Lower leg skin (tissue), 4 donors: Measurements from ENCODE around the gene UMAD1. TPM values are rescaled to one million over a fixed set of nuclear protein-coding genes. Genes with fewer than 3 reads are reported as not detected.

Experiments used
- DNase-seq, 2 donors: peaks; one replicate each; pipeline ENCODE4 v3.0.0-alpha.2; 2019; ENCODE audit warnings: low spot score in 2 of 2
- H3K4me3 ChIP-seq: fragments of 200-600 bp; sonication (generic); 2 replicates; pipeline ENCODE4 v1.5.1; 2017; ENCODE audit warnings: mild to moderate bottlenecking, low read depth; ENCODE audit not compliant: poor library complexity, severe bottlenecking
- POLR2A ChIP-seq, 2 donors: fragments of 450-650 bp; IDR thresholded peaks; one replicate each; pipeline ENCODE4 v1.6.1; 2016 to 2017; ENCODE audit warnings: antibody characterized with exemption in 2 of 2, mild to moderate bottlenecking in 1 of 2, moderate library complexity in 1 of 2
- WGBS, 2 donors: methylation state at CpG; one replicate each; pipeline ENCODE4 v1.1.5; 2018; 5-methylcytosine and 5-hydroxymethylcytosine counted together
- intact Hi-C: fragments of 100-400 bp; cut with DNase I; formaldehyde crosslinking; loops from one replicate; pipeline ENCODE4 v1.15.0; 2023; ENCODE audit warnings: low total_unique reads
- total RNA-seq, 4 donors: library from RNA; depleted of rRNA; stranded (reverse); fragments of >200 nt; gene quantifications; one replicate each; pipeline ENCODE4 v1.1.0, GENCODE V29; 2016
- TF ChIP-seq, protein P1 (sequence below), 3 donors: fragments of 450-650 bp; IDR thresholded peaks; one replicate each; pipeline ENCODE4 v1.5.1; 2016; ENCODE audit warnings: antibody characterized with exemption in 3 of 3, mild to moderate bottlenecking in 3 of 3, moderate library complexity in 2 of 3

Gene UMAD1
- total RNA-seq, 4 donors from 2014 or later = 12.3 to 26.1 (median 13.2) TPM

GRCh38 chr7:7718492-7718891 is 77.9 kb downstream of the UMAD1 start, which contains the start of gene RPA3:
Gene RPA3, minus strand, starts transcription at chr7:7718607. Its CDS starts 78,189 bp downstream, at chr7:7640418.
- whole genome bisulfite sequencing, 2 donors = 87 to 89% methylated on average over 1 of the region's 1 CpG
- TF ChIP-seq POLR2A (IDR thresholded peaks at IDR 0.05) = no peak
- TF ChIP-seq, protein P1, sequence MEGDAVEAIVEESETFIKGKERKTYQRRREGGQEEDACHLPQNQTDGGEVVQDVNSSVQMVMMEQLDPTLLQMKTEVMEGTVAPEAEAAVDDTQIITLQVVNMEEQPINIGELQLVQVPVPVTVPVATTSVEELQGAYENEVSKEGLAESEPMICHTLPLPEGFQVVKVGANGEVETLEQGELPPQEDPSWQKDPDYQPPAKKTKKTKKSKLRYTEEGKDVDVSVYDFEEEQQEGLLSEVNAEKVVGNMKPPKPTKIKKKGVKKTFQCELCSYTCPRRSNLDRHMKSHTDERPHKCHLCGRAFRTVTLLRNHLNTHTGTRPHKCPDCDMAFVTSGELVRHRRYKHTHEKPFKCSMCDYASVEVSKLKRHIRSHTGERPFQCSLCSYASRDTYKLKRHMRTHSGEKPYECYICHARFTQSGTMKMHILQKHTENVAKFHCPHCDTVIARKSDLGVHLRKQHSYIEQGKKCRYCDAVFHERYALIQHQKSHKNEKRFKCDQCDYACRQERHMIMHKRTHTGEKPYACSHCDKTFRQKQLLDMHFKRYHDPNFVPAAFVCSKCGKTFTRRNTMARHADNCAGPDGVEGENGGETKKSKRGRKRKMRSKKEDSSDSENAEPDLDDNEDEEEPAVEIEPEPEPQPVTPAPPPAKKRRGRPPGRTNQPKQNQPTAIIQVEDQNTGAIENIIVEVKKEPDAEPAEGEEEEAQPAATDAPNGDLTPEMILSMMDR (IDR thresholded peaks at IDR 0.05) = no peak
- DNase-seq = no peak
- H3K4me3 ChIP-seq = no peak within 1 kb of the TSS
- intact Hi-C loops = no loop called here

GRCh38 chr7:7719236-7719635 is 78.7 kb downstream of the UMAD1 start:
- DNase-seq = peak in 1 of 2 donors; percentile 59
- TF ChIP-seq, protein P1 (IDR thresholded peaks at IDR 0.05) = no peak
- no peak for TF ChIP-seq POLR2A (IDR thresholded peaks at IDR 0.05)
- WGBS, 2 donors = 19 to 27% methylated on average over 2 of the region's 2 CpGs
- intact Hi-C loops = no loop called here
- no peak overlapping the region for H3K4me3 ChIP-seq

GRCh38 chr7:7720193-7720592 is 79.6 kb downstream of the UMAD1 start:
- intact Hi-C loops = no loop called here
- 73 to 86% methylated on average over 1 of the region's 1 CpG for WGBS, 2 donors
- DNase-seq = no peak
- TF ChIP-seq, protein P1 (IDR thresholded peaks at IDR 0.05) = no peak
- TF ChIP-seq POLR2A (IDR thresholded peaks at IDR 0.05) = no peak
- no peak overlapping the region for H3K4me3 ChIP-seq

GRCh38 chr7:7720750-7721621 is 80.4 kb downstream of the UMAD1 start:
- 91 to 97% methylated on average over 5 of the region's 5 CpGs for WGBS, 2 donors
- no peak for DNase-seq
- no peak overlapping the region for H3K4me3 ChIP-seq
- no peak for TF ChIP-seq POLR2A (IDR thresholded peaks at IDR 0.05)
- TF ChIP-seq, protein P1 (IDR thresholded peaks at IDR 0.05) = no peak
- intact Hi-C loops = no loop called here

DNA sequence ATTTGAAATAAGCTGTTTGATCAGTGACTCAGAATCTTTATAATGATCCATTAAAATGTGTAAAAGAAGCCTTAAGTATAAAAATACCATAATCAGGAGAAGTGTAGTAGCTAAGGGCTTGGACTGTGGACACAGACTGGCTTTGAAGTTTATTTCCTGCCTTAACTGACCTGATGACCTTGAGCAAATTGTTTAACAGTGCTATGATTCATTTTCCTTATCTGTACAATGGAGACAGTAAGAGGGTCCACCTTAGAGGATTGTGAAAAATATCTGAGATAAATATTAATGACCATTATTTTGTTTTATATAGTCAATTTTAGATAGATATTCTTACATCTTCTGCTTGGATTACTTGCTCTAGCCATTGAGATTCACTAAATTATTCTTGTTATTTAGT is 91.2 kb downstream of the UMAD1 start:
- intact Hi-C loops = no loop called here
- H3K4me3 ChIP-seq = no peak overlapping the region
- TF ChIP-seq, protein P1 (IDR thresholded peaks at IDR 0.05) = no peak
- no peak for TF ChIP-seq POLR2A (IDR thresholded peaks at IDR 0.05)
- DNase-seq = no peak
